Astrocyte (in vitro differentiated cells and primary cell): ENCODE results near the gene PYGM.

Source experiments
- CTCF ChIP-seq: IDR thresholded peaks from 2 replicates; pipeline ENCODE4 v1.5.1; 2011; ENCODE audit warnings: low read depth, mild to moderate bottlenecking, inconsistent platforms, low read length, moderate library complexity; ENCODE audit not compliant: insufficient read depth
- EZH2 ChIP-seq: IDR thresholded peaks from 2 replicates; pipeline ENCODE4 v1.6.1; 2012; ENCODE audit warnings: mild to moderate bottlenecking, low read length, inconsistent platforms; ENCODE audit not compliant: insufficient read depth

- TF ChIP-seq CTCF = no peak
- no peak for TF ChIP-seq EZH2
Measured at GRCh38 chr11:64759131-64759721, 548 bp downstream of the PYGM start.
